ENCODE measurements around the gene KIAA1755. TPM values are rescaled to one million over a fixed set of nuclear protein-coding genes. Genes with fewer than 3 reads are reported as not detected.

The KIAA1755 gene
- total and polyA plus RNA-seq, 10 of the 15 experiments (the other 5 are each of a cell fraction or from before 2014, with no cell fraction given), result not detected

- in situ Hi-C loops (cut with MboI) (loop anchor here (10.0 kb wide), 1 partner anchor 663 kb away; no protein-coding TSS in a partner anchor), intact Hi-C loops (cut with micrococcal nuclease; ENCODE audit: unreplicated experiment) (no loop called here)
- H3K36me3 ChIP-seq (ENCODE audit: control insufficient read depth in 2 of 2, insufficient read depth in 2 of 2, low read length in 1 of 2), result no peaks in the 10 kb centered on the region
- DNase-seq (ENCODE audit: low read depth, low spot score), result no peak
- H3K9me3 ChIP-seq (replicated peaks; ENCODE audit: control insufficient read depth, insufficient read depth, low read length), result no peaks in the 10 kb centered on the region
- TF ChIP-seq CUX1 (IDR thresholded peaks at IDR 0.05; ENCODE audit: insufficient replicate concordance, low read depth, low read length), result no peak
- TF ChIP-seq YY1 (IDR thresholded peaks at IDR 0.05; ENCODE audit: low read depth, low read length), result no peak
- TF ChIP-seq RFX5 (IDR thresholded peaks at IDR 0.05; ENCODE audit: low read depth, low read length), result no peak
- no peak for TF ChIP-seq HCFC1 (IDR thresholded peaks at IDR 0.05; ENCODE audit: low read length)
- TF ChIP-seq KAT2A (conservative IDR thresholded peaks at IDR 0.05; ENCODE audit: control insufficient read depth, low read depth, low read length), result no peak
- no peak for TF ChIP-seq TCF3 (IDR thresholded peaks at IDR 0.05; ENCODE audit: borderline replicate concordance, insufficient read depth, low read depth, low read length)
- no peak for TF ChIP-seq ZNF622 (IDR thresholded peaks at IDR 0.05)
- TF ChIP-seq NFIC (IDR thresholded peaks at IDR 0.05; ENCODE audit: low read depth, low read length), result no peak
- no peak for TF ChIP-seq HDAC2 (IDR thresholded peaks at IDR 0.05)
- TF ChIP-seq GABPA (IDR thresholded peaks at IDR 0.05; ENCODE audit: low read depth), result no peak
- H3K4me3 ChIP-seq, result no peak overlapping the region
- no peaks in the 10 kb centered on the region for H3K4me1 ChIP-seq (ENCODE audit: control insufficient read depth, insufficient read depth, low read length)
- no peak for FAIRE-seq
- RAD21 ChIA-PET (ENCODE audit: unreplicated experiment), result no interaction called here
- no peak overlapping the region for H3K9ac ChIP-seq (ENCODE audit: control insufficient read depth, insufficient read depth, low read length)
- no TSS peak for BruUV-seq (replicated peaks)
- no peak for ATAC-seq
- SMC1A ChIA-PET (ENCODE audit: uncharacterized antibody, unreplicated experiment), result interaction anchor here (0.6 to 0.9 kb wide), 2 partner anchors 69 to 190 kb away, joined by 3 to 4 read pairs; no protein-coding TSS in a partner anchor
- H2AFZ ChIP-seq (ENCODE audit: control insufficient read depth, low read depth, low read length), result no peak overlapping the region
- H3K4me2 ChIP-seq (ENCODE audit: control insufficient read depth, insufficient read depth), result no peak overlapping the region
- H3K27ac ChIP-seq (ENCODE audit: control insufficient read depth, insufficient read depth), result no peak overlapping the region
- no peaks in the 10 kb centered on the region for H3K79me2 ChIP-seq (ENCODE audit: control insufficient read depth, insufficient read depth, low read length)
- no peaks in the 10 kb centered on the region; a peak in 2 of 4 replicates for H3K27me3 ChIP-seq (replicated peaks in 1 of 2; ENCODE audit: control insufficient read depth in 2 of 2, insufficient read depth in 2 of 2, low read length in 1 of 2)
- CTCF ChIA-PET, result interaction anchor here (2.3 to 14.4 kb wide), 2 partner anchors 172 to 181 kb away, joined by 7 to 404 read pairs; no protein-coding TSS in a partner anchor
- WGBS (ENCODE audit: insufficient coverage, insufficient replicate concordance, low lambda C conversion rate, missing lambda C conversion rate), result 64% methylated on average over 11 of the region's 11 CpGs
- POLR2A ChIA-PET, result no interaction called here
- H4K20me1 ChIP-seq (ENCODE audit: control insufficient read depth, insufficient read depth), result no peaks in the 10 kb centered on the region
These were observed 32.8 kb downstream of the KIAA1755 start for GRCh38 chr20:38227420-38228360.

All from GM12878 (cell line).